K562 (cell line): ENCODE results near the gene C1QTNF3. TPM values are rescaled to one million over a fixed set of nuclear protein-coding genes. Genes with fewer than 3 reads are reported as not detected.

Source experiments
- ATAC-seq: fragments of 200-7000 bp; cut with Tn5 transposase; 3 replicates; pipeline ENCODE4 v1.9.1; 2020; ENCODE audit warnings: moderate library complexity
- BruUV-seq: library from RNA; stranded (reverse); fragments of 400-500 nt; replicated peaks from 2 replicates; lab custom pipeline; 2021; lab: Mats Ljungman, UMichigan
- CTCF ChIA-PET: fragments of 300-600 bp; formaldehyde crosslinking; extraction: SDS; loops from one replicate; lab custom pipeline; 2021; ENCODE audit warnings: low intra/inter-chr PET ratio; lab: Yijun Ruan, JAX
- POLR2A ChIA-PET: fragments of 300-600, 350-650 bp; sonication (Branson Sonifier 250); formaldehyde crosslinking; extraction: SDS; loops from one replicate; lab custom pipeline; 2021; ENCODE audit warnings: antibody characterized with exemption, inconsistent platforms; lab: Yijun Ruan, JAX
- DNase-seq, 4 experiments: peaks; one replicate each; pipeline versions ENCODE4 v3.0.0 to v3.0.0-alpha.2; 2011 to 2018; ENCODE audit warnings: low spot score in 3 of 4, mixed read lengths in 3 of 4; ENCODE audit errors: extremely low read depth in 1 of 4
- FAIRE-seq: peaks from 2 replicates; lab custom pipeline; 2011; peaks lifted over from hg19 to GRCh38; lab: Jason Lieb, UNC
- H2AFZ ChIP-seq: 2 replicates; pipeline ENCODE4 v1.6.0; 2011; ENCODE audit warnings: low read depth, low read length, control low read depth, inconsistent platforms
- H3K27ac ChIP-seq: fragments of 200-600 bp; 3 replicates; pipeline ENCODE4 v1.8.0; 2011; ENCODE audit warnings: low read depth, mild to moderate bottlenecking, control low read depth, inconsistent platforms, low read length, moderate library complexity, mixed read lengths; ENCODE audit errors: extremely low read depth
- H3K27me3 ChIP-seq, 2 experiments: fragments of 300-600 bp in 1 of 2; 2 replicates in 1 of 2; 3 replicates in 1 of 2; pipeline versions ENCODE4 v1.6.0 to v1.8.0; 2011; ENCODE audit warnings: inconsistent platforms in 2 of 2, low read length in 2 of 2, mild to moderate bottlenecking in 1 of 2, mixed read lengths in 1 of 2, moderate library complexity in 1 of 2; ENCODE audit not compliant: control insufficient read depth in 2 of 2, insufficient read depth in 2 of 2
- H3K36me3 ChIP-seq: fragments of 300-600 bp; 3 replicates; pipeline ENCODE4 v1.8.0; 2011; ENCODE audit warnings: mild to moderate bottlenecking, low read length, inconsistent platforms; ENCODE audit not compliant: control insufficient read depth, insufficient read depth
- H3K4me1 ChIP-seq, 2 experiments: fragments of 200-600 bp in 1 of 2; replicated peaks in 1 of 2; 2 replicates in 1 of 2; 3 replicates in 1 of 2; pipeline versions ENCODE4 v1.5.1 to v1.8.0; 2011; ENCODE audit warnings: inconsistent platforms in 2 of 2, low read length in 2 of 2, mild to moderate bottlenecking in 1 of 2, mixed read lengths in 1 of 2, moderate library complexity in 1 of 2; ENCODE audit not compliant: control insufficient read depth in 2 of 2, insufficient read depth in 2 of 2
- H3K4me2 ChIP-seq: 2 replicates; pipeline ENCODE4 v1.6.1; 2011; ENCODE audit warnings: low read length, control low read depth, inconsistent platforms, mixed read lengths; ENCODE audit not compliant: insufficient read depth
- H3K4me3 ChIP-seq: fragments of 200-600 bp; sonication (generic), shearing (Covaris generic); 2 replicates; pipeline ENCODE4 v1.5.1; 2016; ENCODE audit warnings: control low read depth, inconsistent platforms
- H3K79me2 ChIP-seq: fragments of 200-600 bp; 3 replicates; pipeline ENCODE4 v1.8.0; 2011; ENCODE audit warnings: low read length, inconsistent platforms; ENCODE audit not compliant: control insufficient read depth, insufficient read depth
- H3K9ac ChIP-seq, 2 experiments: 2 replicates each; pipeline versions ENCODE4 v1.6.0 to v1.6.1; 2011; ENCODE audit warnings: low read depth in 2 of 2, low read length in 2 of 2, control low read depth in 1 of 2, inconsistent platforms in 1 of 2, mild to moderate bottlenecking in 1 of 2, mixed read lengths in 1 of 2; ENCODE audit not compliant: insufficient read depth in 1 of 2
- H3K9me1 ChIP-seq: one replicate; pipeline ENCODE4 v1.6.0; 2011; ENCODE audit warnings: inconsistent platforms, mild to moderate bottlenecking, low read length, moderate library complexity; ENCODE audit not compliant: control insufficient read depth, insufficient read depth
- H3K9me3 ChIP-seq: replicated peaks from 2 replicates; pipeline ENCODE4 v1.5.1; 2011; ENCODE audit warnings: low read depth, low read length, inconsistent platforms; ENCODE audit not compliant: control insufficient read depth, insufficient read depth
- H4K20me1 ChIP-seq: replicated peaks from 2 replicates; pipeline ENCODE4 v1.6.1; 2011; ENCODE audit warnings: low read length, inconsistent platforms, mixed read lengths; ENCODE audit not compliant: control insufficient read depth, insufficient read depth
- E2F5 ChIP-seq: sonication (generic); formaldehyde crosslinking; IDR thresholded peaks from 2 replicates; pipeline ENCODE4 v1.8.0; 2022; ENCODE audit warnings: mild to moderate bottlenecking, missing genetic modification reagents
- ESRRB ChIP-seq: fragments of 250-450 bp; sonication (Bioruptor Pico); IDR thresholded peaks from 2 replicates; pipeline ENCODE4 v1.5.0; 2020; ENCODE audit warnings: mild to moderate bottlenecking, moderate library complexity, borderline replicate concordance
- HNRNPK ChIP-seq: fragments of 200-400 bp; formaldehyde crosslinking; IDR thresholded peaks from one replicate; pipeline ENCODE4 v1.6.1; 2018; ENCODE audit warnings: mild to moderate bottlenecking, low read depth, low read length; ENCODE audit not compliant: poor library complexity, severe bottlenecking
- NELFE ChIP-seq: IDR thresholded peaks from 2 replicates; pipeline ENCODE4 v1.6.1; 2011; ENCODE audit warnings: mild to moderate bottlenecking; ENCODE audit not compliant: insufficient read depth, insufficient read length
- PHB2 ChIP-seq: fragments of 450-650 bp; IDR thresholded peaks from 2 replicates; pipeline ENCODE4 v1.6.1; 2017; ENCODE audit warnings: low read depth
- PYGO2 ChIP-seq: fragments of 450-650 bp; IDR thresholded peaks from 2 replicates; pipeline ENCODE4 v1.6.1; 2016; ENCODE audit warnings: mild to moderate bottlenecking, missing genetic modification characterization, moderate library complexity, missing compliant biosample characterization
- SMAD4 ChIP-seq: fragments of 250-450 bp; sonication (Bioruptor Pico); conservative IDR thresholded peaks from 2 replicates; pipeline ENCODE4 v1.8.0; 2021; ENCODE audit warnings: inconsistent platforms, mild to moderate bottlenecking, moderate library complexity
- TARDBP ChIP-seq: fragments of 450-650 bp; IDR thresholded peaks from 2 replicates; pipeline ENCODE4 v1.6.1; 2016
- TEAD2 ChIP-seq: fragments of 450-650 bp; IDR thresholded peaks from 2 replicates; pipeline ENCODE4 v1.6.1; 2016; ENCODE audit warnings: missing genetic modification characterization, control low read depth, missing compliant biosample characterization
- YY1 ChIP-seq, 3 experiments: IDR thresholded peaks; 2 replicates each; pipeline ENCODE4 v1.6.1; 2011; ENCODE audit warnings: low read length in 2 of 3, mild to moderate bottlenecking in 2 of 3, moderate library complexity in 2 of 3, borderline replicate concordance in 1 of 3, control low read depth in 1 of 3, low read depth in 1 of 3; ENCODE audit not compliant: insufficient read depth in 3 of 3, insufficient replicate concordance in 2 of 3, control insufficient read depth in 1 of 3, insufficient read length in 1 of 3; ENCODE audit errors: extremely low read depth in 1 of 3
- ZC3H4 ChIP-seq: sonication (generic); formaldehyde crosslinking; IDR thresholded peaks from 2 replicates; pipeline ENCODE4 v1.9.0; 2021; ENCODE audit warnings: missing genetic modification reagents, borderline replicate concordance
- ZNF232 ChIP-seq: sonication (generic); formaldehyde crosslinking; IDR thresholded peaks from 2 replicates; pipeline ENCODE4 v1.8.0; 2022; ENCODE audit warnings: mild to moderate bottlenecking, missing genetic modification reagents
- WGBS: fragments of 100-300 bp; shearing (Covaris generic); methylation state at CpG from one replicate; pipeline ENCODE4 v1.1.6; 2016; ENCODE audit warnings: low coverage, mixed read lengths; ENCODE audit not compliant: insufficient coverage; ENCODE audit errors: missing lambda C conversion rate; 5-methylcytosine and 5-hydroxymethylcytosine counted together
- in situ Hi-C: fragments of 300-500 bp; cut with MboI; formaldehyde crosslinking; loops from 4 replicates; pipeline ENCODE4 v1.15.0; 2018; ENCODE audit warnings: inconsistent platforms, mixed read lengths
- intact Hi-C: fragments of 100-400 bp; cut with micrococcal nuclease; formaldehyde crosslinking; loops from 2 replicates; pipeline ENCODE4 v1.14.2; 2022
- polyA plus RNA-seq, 8 experiments: library from polyadenylated mRNA; depleted of rRNA in 4 of 8; stranded (reverse) in 5 of 8; unstranded in 3 of 8; fragments of >200 nt; fragmentation: Nextera tagmentation in 2 of 8; fragmentation: Illumina TruSeq in 1 of 8; extraction: Ambion mirVana in 2 of 8; extraction: Trizol in 1 of 8; gene quantifications; 2 replicates each; pipeline versions ENCODE4 v1.2.1 to v1.2.3, GENCODE V29; 2011 to 2014; ENCODE audit warnings: inconsistent platforms in 1 of 8, missing spikeins in 1 of 8
- total RNA-seq, 7 experiments: library from RNA; depleted of rRNA in 6 of 7; stranded (reverse); fragments of >200 nt in 6 of 7; fragmentation: Illumina TruSeq in 2 of 7; extraction: Trizol in 2 of 7; gene quantifications; 2 replicates each; pipeline versions ENCODE4 v1.2.1 to v1.2.3, GENCODE V29; 2011 to 2021; ENCODE audit warnings: low replicate concordance in 1 of 7
- TF ChIP-seq, protein P1 (sequence below): sonication (generic); formaldehyde crosslinking; IDR thresholded peaks from 2 replicates; pipeline ENCODE4 v1.8.1; 2023; ENCODE audit warnings: missing genetic modification reagents, mild to moderate bottlenecking, borderline replicate concordance

The C1QTNF3 gene
- total and polyA plus RNA-seq, 9 of the 15 experiments (the other 6 are each of a cell fraction or from before 2014, with no cell fraction given), result 0.51 to 3.3 (median 2.0) TPM

DNA sequence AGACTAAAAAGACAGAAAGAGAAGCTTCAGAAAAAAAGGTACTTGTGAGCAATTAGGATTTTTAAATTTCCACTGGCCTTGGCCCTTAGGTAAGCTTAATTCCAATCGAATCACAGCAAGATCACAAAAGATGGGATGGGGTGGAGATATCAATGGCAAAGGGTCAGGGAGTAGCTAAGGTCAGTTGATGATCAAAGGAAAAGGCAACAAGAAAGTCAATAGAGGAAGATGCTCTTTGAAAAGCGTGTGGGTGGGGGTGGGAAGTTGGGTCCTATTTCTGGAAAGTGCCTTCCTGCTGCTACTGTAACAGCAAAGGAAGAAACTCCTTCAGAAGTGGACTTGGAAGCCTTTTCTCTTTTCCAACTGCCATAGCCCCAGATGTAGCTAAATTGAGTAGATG lies 7.3 kb downstream of the C1QTNF3 start (continued):
- TF ChIP-seq, protein P1, sequence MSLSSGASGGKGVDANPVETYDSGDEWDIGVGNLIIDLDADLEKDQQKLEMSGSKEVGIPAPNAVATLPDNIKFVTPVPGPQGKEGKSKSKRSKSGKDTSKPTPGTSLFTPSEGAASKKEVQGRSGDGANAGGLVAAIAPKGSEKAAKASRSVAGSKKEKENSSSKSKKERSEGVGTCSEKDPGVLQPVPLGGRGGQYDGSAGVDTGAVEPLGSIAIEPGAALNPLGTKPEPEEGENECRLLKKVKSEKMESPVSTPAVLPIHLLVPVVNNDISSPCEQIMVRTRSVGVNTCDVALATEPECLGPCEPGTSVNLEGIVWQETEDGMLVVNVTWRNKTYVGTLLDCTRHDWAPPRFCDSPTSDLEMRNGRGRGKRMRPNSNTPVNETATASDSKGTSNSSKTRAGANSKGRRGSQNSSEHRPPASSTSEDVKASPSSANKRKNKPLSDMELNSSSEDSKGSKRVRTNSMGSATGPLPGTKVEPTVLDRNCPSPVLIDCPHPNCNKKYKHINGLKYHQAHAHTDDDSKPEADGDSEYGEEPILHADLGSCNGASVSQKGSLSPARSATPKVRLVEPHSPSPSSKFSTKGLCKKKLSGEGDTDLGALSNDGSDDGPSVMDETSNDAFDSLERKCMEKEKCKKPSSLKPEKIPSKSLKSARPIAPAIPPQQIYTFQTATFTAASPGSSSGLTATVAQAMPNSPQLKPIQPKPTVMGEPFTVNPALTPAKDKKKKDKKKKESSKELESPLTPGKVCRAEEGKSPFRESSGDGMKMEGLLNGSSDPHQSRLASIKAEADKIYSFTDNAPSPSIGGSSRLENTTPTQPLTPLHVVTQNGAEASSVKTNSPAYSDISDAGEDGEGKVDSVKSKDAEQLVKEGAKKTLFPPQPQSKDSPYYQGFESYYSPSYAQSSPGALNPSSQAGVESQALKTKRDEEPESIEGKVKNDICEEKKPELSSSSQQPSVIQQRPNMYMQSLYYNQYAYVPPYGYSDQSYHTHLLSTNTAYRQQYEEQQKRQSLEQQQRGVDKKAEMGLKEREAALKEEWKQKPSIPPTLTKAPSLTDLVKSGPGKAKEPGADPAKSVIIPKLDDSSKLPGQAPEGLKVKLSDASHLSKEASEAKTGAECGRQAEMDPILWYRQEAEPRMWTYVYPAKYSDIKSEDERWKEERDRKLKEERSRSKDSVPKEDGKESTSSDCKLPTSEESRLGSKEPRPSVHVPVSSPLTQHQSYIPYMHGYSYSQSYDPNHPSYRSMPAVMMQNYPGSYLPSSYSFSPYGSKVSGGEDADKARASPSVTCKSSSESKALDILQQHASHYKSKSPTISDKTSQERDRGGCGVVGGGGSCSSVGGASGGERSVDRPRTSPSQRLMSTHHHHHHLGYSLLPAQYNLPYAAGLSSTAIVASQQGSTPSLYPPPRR, result no peak
- TF ChIP-seq PHB2 (no peak), PYGO2 (tag) (no peak)

- Histone ChIP-seq H3K27ac (no peak overlapping the region), H3K36me3 (no peaks in the 10 kb centered on the region), H4K20me1 (no peaks in the 10 kb centered on the region), H3K4me1 (no peaks in the 10 kb centered on the region), H2AFZ (no peak overlapping the region), H3K27me3 (no peaks in the 10 kb centered on the region; a peak in 1 of 5 replicates), H3K9me1 (no peaks in the 10 kb centered on the region), H3K9me3 (no peaks in the 10 kb centered on the region), H3K4me3 (no peak overlapping the region), H3K4me2 (no peak overlapping the region), H3K9ac (no peak overlapping the region), H3K79me2 (no peaks in the 10 kb centered on the region)
- intact Hi-C loops, result no loop called here
- no peak for FAIRE-seq
- no TSS peak for BruUV-seq
- WGBS, result 10% methylated on average over 4 of the region's 4 CpGs
- POLR2A ChIA-PET, result interaction anchor here (2.2 kb wide), 1 partner anchor 11 kb away, joined by 5 read pairs; no protein-coding TSS in a partner anchor
- in situ Hi-C loops, result no loop called here
- no peak for DNase-seq
- no peak for ATAC-seq
- CTCF ChIA-PET, result no interaction called here
- TF ChIP-seq ZNF232 (no peak), NELFE (no peak), ZC3H4 (CRISPR knock-in tag) (no peak), SMAD4 (CRISPR knock-in tag) (no peak), TARDBP (no peak), YY1 (IDR thresholded peaks at IDR 0.05; ENCODE audit: borderline replicate concordance in 1 of 3, control insufficient read depth in 1 of 3, extremely low read depth in 1 of 3, insufficient read depth in 3 of 3, insufficient read length in 1 of 3, insufficient replicate concordance in 2 of 3, low read depth in 1 of 3, low read length in 2 of 3) (no peak), HNRNPK (no peak), TEAD2 (tag) (no peak), ESRRB (CRISPR knock-in tag) (no peak), E2F5 (no peak)
These were observed 8.3 kb downstream of the C1QTNF3 start for GRCh38 chr5:34034534-34035327.
